Stimulated activated CD8-positive, alpha-beta memory T cell treated with anti-CD3 and anti-CD28 coated beads, Interleukin-4, amount 100 ng/mL, for 24 hours (primary cell): Measurements from ENCODE around the gene TRIOBP.

Experiments used
- DNase-seq: peaks from one replicate; pipeline ENCODE4 v3.0.0-alpha.2; 2020; ENCODE audit warnings: low read depth

TRIOBP gene

DNA sequence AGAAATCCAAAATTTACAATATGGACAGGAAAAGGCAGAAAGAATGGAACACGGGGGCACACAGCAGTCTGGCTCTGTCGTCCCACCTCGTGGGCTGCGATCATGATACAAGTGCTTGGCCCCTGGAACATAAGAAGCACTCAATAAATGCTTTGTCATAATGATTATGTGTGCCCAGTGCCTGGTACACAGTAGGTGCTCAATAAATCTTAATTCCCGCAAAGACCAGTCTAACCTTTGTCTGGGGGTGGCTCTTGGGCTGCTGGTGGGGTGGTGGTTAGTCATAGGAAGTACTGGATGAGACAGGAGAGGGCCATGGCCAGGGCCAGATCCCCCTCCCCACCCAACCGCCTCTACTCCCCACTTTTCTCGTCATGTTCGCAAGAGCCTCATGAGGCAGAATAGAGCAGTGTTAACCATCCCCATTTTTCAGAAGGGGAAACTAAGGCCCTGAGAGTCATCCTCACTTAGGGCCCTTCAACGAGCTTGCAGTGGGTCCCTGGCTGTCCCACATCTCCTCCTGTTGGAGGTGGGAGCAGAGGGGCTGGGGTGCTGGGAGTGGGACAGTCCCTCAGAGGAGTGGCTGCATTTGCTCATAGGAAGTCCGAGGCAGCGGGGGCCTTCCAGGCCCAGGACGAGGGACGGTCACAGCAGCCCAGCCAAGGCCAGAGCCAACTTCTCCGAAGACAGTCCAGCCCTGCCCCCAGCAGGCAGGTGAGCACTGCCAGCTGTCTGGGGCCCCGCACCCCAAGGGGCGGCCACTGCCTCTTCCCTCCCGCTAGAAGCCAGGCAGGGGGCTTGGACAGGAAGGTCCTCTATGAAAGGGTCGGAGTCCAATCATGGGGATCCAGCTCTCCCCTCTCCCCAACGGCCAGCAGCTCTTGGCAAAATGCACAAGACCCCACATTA lies 36.1 kb downstream of the TRIOBP start:
- no peak for DNase-seq

DNA sequence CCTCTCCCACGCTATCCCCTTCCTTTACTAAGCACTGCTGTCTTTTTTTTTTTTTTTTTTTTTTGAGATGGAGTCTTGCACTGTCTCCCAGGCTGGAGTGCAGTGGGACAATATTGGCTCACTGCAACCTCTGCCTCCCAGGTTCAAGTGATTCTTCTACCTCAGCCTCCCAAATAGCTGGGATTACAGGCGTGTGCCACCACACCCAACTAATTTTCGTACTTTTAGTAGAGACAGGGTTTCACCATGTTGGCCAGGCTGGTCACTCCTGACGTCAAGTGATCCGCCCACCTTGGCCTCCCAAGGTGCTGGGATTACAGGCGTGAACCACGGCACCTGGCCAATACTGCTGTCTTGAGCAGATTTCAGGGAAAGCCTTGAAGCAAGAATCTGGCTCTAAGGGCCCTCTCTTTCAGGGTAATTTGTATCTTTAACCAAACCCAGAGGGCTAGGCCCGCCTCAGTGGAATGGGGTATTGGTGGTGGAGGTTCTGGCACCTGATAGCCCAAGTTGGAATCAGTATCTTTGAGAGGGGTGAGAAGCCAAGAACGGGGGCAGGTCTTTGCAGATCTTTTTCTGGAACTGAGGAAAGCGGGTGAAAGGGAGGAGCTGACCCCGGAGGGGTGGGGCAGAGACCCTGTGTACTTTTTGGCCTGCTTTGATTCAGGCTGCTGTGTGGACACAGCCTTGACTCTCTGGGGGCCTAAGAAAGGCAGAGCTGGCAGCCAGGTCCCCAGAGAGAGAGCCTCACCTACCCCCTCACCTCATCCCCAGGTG lies 37.0 kb downstream of the TRIOBP start:
- DNase-seq: no peak

DNA sequence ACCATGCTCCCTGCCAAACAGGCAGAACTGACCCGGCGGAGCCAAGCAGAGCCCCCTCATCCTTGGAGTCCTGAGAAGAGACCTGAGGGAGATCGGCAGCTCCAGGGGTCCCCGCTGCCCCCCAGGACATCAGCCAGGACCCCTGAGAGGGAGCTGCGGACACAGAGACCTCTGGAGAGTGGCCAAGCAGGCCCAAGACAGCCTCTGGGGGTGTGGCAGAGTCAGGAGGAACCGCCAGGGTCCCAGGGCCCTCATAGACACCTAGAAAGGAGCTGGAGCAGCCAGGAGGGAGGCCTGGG lies 37.5 kb downstream of the TRIOBP start:
- no peak for DNase-seq

DNA sequence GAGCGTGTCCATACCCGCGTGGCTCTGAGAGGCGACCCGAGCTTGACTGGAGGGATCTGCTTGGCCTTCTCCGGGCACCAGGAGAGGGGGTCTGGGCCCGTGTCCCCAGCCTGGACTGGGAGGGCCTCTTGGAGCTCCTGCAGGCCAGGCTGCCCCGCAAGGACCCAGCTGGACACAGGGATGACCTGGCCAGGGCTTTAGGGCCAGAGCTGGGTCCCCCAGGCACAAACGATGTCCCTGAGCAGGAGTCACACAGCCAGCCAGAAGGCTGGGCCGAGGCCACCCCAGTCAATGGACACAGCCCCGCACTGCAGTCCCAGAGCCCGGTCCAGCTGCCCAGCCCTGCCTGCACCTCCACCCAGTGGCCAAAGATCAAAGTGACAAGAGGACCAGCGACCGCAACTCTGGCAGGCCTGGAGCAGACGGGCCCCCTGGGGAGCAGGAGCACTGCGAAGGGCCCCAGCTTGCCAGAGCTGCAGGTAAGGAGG lies 38.2 kb downstream of the TRIOBP start:
- DNase-seq: no peak

DNA sequence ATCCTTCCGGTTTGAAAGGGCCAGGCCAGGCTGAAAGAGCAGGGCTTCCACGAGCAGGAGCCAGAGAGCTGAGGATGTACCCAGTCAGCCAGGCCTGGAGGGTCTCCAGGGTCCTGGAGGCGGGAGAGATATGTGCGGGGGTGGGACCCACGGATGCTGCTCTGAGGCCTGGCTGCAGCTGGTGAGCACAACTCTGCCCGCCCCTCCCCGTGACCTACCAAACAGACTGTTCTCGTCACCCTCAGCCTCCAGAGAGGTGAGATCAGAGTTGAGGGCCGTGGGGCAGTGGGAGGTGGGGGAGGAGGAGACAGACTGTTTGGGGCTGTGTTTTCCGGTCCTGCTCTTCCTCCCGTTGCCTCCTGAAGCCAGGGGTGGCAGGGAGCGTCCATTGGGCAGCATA lies 42.2 kb downstream of the TRIOBP start:
- no peak for DNase-seq

DNA sequence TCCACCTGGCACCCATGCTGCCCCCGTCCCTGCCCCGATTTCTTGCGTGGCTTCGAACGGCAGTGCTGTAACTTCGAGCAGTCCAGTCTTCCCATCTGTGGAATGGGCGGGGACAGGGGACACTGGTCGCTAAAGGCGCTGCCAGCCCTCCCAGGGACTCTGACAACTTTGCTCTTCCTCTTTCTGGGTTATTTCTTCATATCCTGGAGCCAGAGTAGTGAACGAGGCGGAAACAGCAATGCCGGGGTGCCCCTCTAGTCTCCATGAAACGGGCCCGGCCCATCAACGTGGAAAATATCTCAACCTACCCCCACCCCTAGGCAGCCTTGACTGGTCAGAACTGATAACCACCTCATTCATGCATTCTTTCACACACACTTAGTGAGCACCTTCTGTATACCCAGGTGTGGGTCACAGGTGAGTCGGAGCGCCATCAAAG lies 42.8 kb downstream of the TRIOBP start:
- DNase-seq: no peak

DNA sequence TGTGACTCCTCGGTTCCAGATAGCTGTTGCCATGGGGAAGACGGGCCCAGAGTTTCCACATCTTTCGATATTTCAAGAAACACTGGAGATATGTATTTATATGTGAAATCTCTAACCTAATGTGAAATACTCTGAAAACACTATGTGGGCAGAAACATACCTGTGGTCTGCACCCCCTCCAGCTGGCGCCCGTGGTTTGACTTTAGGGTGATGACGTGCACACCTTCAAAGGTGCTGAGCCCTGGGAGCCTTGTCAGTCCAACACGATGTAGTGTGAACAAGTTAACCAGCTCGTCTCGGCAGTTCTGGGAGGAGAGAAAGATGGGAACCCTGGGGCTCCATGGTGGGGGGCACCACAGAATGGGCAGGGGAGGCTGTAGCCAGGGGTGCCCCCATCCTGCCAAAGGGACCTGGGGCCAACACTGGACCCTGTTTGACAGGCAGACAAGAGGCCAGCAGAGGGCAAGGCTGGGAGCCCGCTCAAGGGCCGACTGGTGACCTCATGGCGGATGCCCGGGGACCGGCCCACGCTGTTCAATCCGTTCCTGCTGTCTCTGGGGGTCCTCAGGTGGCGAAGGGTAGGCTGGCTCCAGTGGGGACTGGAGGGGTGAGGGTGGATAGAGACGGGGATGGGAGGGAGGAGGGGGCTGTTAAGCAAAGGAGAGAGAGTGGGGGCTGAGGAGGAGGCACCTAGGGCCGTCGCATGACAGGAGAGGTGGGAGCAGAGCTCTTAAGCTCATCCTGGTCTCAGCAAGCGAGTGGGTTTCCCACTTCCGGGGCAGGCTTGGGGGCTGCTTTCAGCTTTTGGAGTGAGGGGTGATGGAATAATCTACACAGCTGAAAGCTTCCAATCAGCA lies 43.8 kb downstream of the TRIOBP start:
- DNase-seq: no peak

DNA sequence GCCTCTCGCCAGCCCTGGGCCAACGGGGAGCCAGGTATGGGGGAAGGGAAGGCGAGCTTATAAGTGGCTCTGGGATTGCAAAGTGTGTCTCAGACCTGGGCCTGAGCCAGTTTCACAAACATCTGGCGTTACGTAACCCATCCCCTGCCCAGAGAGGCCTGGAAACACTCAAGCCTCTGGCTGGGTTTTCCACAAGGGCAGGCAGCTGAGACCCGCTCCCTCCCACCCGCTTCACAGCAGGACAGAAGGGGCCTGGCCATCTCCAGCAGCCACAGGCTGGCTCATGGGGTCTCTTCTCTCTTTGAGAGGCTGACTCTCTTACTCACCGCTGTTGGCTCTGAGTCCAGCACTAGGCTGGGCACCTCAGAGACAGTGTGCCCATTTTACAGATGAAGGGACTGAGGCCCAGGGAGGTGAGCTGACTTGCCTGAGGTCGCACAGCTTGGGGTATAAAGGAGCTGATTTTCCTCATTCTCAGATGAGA lies 44.5 kb downstream of the TRIOBP start:
- DNase-seq: no peak

DNA sequence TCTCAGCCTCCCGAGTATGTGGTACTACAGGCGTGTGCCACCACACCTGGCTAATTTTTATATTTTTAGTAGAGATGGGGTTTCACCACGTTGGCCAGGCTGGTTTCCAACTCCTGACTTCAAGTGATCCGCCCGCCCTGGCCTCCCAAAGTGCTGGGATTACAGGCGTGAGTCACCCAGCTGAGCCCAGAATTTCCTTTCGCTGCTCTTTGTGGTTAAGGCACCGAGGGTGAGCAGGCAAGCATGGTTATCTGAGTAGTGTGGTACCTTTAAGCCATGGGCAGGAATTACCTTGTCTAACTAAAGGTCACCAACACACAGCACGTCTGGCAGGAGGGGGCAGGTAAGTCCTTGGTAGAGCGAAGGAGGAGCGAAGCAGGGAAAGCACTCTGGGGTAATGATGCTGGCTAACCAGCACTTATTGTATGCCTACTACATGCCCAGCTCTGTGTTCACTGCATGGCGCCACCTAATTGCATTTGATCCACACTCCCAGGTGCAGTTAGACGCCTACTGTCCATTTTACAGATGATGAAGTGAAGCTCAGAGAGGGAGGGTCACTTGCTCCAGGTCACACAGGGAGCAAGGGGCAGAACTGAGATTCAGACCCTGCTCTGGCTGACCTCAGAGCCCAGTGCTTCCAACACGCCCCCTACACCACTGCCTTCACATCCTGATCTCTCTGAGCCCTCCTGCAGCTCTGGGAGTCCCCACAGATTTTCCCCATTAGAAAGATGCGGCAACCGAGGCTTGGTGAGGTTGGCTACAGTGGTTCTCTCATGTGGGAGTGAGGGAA lies 45.7 kb downstream of the TRIOBP start:
- DNase-seq: no peak

DNA sequence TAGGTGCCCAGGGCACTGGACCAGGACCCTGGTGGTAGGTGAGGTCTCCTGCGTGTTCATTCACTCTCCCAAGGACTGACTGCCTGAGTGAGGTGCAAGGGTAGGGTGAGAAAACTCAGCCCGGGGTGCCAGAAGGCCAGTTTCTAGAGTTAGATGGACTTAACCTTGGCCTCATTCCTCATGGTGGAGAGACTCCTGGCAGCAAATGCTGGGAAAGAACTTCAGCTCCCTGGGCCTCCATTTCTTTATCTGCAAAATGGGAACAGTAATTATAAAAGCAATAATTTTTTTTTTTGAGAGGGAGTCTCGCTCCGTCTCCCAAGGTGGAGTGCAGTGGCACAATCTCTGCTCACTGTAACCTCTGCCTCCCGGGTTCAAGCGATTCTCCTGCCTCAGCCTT lies 47.7 kb downstream of the TRIOBP start:
- no peak for DNase-seq

DNA sequence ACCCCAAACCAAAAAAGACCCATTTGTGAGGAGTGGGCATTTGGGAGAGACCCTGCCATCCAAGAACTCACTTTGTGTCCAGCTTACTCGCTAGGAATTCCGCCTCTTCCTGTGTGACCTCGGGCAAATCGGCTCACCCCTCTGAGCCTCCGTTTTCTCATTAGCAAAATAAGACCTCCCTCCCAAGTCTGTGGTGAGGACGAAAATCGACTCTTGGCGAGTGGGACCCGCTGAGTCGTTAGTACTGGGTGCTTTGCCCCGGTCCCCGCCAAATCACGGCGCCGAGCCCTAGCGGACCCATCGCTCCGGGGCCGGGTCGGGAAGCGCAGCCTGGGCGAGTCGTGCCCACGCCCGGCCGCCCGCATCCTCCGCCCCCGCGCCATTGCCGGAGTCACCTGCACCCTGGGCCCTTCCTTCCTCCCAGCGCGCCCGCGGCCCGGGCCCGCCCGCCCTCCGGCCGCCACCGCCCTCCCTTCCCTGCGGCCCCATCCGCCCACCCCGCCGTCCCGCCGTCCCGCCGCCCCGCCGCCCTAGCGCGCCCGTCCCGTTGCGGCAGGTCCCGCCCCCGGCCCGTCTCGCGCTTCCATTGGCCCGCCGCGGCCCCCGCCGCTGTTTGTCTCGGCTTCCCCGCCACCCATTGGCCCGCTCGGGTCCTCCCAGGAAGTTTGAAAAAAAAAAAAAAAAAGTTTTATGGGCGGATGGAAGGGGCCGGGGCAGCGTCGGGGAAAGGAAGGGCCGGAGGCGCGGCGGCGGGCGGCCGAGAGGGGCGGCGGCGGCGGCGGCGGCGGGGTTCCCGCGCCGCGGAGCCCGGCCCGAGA lies 48.9 kb downstream of the TRIOBP start:
- peak; percentile 83 for DNase-seq

DNA sequence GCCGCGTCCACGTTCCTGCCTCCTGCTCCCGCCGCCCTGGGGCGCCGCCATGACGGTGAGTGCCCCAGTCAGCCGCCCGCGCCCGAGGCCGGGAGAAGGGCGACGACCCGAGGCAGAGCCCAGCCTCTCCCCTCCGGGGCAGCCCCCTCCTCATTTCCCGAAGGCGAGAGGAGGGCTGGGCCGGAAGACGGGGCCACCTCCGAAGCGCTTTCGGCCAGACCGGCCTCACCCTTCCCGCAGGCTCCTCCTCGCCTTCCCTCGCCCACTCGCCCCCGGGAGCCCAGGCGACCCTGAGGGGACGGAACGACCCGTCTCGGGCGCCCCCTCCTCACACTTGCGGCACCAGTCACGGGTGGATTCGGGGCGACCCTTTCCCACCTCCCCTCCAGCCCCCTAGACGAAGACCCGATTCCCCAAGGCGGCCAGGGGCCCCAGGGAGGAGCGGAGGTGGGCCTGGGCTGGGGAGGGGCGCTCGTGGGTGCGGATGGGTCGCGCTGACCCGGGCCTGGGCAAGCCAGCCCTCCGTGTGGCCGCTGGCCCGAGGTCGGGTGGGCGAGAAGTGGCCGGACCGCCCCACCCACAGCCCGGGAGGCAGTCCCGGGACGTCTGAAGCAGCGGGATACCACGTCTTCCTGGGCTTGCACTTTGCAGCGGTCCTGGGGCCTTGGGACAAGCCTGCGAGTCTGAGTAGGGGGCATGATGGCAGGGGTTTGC lies 49.7 kb downstream of the TRIOBP start:
- peak; percentile 5 for DNase-seq

DNA sequence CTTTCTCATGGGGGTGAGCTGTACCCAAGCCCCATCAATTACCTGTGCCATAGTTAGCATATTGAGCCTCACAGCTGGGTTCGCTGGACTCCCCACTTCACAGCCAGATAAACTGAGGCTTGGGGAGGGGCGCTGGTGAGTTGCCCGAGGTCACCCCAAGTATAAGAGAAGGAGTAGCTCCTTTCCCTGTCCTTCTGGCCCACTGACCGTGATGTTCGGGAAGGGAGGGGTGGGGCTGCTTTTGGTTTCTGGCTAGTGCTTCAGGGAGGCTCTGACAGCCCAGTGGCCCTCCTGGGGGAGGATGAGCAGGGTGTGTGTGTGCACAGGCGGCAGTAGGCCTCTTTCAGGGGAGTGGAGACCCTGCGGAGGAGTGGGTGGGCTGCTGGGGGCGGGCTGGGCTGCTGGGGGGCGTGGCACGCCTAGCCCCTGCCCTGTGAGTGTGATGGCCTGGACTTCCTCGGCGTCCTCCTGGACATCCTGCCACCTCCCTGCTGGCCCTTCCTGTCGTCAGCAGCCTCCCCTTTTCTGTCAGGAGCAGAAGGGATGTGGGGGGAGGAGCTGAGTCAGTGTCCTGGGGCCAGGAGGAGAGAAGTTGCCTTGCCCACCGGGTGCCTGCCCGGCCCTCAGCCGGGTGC lies 50.3 kb downstream of the TRIOBP start:
- no peak for DNase-seq

DNA sequence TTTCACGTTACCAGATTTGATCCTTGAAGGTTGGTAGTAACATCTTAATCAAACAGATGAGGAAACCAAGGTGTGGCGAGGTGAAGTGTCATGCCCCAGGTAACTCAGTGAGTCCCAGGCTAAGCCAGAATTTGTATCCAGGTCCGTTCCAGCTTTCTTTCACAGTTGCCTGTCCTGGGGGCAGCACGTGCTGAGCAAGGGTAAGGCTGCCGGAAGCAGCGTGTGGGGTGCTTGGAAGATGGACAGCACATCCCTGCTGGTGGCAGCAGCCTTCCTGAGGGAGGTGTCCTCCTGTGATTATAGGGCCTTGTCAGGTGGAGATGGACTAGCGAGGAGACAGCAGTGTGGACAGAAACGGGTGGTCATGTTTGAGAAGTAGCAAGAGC lies 50.9 kb downstream of the TRIOBP start:
- DNase-seq: no peak

DNA sequence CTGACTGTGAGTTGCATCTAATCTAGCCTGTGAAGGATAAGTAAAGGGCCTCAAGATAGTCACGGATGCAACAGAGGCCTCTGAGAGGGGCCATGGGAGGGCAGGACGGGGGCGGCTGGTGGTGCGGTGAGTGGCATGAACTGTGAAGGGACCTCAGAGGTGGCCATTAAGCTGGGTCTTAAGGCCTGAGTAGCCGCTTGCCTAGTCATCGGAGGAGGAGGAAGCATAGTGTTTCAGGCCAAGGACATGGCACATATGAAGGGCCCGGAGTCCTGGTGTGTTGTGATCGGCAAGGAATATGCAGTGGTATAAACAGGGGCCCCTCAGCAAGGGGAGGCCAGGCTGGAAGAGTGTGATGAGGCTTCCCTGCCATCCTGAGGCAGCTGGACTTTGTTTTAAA lies 51.8 kb downstream of the TRIOBP start:
- DNase-seq: no peak

DNA sequence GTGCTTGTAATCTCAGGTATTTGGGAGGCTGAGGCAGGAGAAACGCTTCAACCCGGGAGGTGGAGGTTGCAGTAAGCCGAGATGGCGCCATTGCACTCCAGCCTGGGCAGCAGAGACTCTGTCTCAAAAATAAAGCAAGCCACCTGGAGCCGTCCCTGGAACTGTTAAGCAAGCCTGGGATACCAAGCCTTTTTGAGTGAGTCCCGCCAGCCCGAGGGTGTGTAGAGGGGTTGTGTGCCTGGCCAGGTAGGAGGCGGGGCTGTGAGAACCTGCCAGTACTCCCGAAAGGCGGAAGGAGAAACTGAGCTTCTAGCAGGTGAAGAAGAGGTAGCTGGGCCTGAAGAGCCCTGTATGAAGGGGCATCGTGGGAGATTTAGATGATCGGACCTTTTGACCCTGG lies 52.4 kb downstream of the TRIOBP start:
- no peak for DNase-seq

DNA sequence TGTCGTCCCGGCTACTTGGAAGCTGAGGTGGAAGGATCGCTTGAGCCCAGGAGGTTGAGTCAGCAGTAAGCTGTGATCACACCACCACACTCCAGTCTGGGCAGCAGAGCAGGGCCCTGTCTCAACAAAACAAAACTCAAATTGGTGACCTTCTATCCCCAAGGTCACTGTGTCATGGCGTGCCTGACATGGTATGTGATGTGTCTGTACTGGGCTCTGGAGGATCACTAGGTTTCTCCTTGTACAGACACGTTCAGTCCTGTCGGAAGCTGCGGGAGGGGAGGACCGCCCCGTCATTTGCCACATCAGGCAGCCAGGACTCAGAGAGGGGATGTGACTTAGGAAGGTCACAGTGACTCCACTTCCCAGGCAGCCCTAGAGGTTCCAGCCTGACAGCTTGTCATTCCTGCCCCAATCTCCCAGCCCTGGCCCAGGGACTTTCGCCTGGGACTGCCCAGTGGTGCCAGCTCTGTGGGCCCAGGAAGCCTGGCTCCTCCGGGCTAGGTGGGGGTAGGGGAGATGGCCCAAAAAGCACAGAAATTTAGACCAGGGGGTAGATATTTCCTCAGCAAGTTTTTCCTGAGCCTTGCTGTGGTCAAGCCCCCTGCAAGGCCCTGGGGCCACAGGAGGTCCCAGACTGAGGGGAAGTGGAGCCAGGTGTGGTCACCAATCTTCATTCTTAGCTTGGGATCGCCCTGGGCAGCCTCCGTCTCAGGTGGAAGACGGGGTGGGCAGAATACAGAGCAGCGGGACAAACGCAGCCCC lies 53.2 kb downstream of the TRIOBP start:
- no peak for DNase-seq

DNA sequence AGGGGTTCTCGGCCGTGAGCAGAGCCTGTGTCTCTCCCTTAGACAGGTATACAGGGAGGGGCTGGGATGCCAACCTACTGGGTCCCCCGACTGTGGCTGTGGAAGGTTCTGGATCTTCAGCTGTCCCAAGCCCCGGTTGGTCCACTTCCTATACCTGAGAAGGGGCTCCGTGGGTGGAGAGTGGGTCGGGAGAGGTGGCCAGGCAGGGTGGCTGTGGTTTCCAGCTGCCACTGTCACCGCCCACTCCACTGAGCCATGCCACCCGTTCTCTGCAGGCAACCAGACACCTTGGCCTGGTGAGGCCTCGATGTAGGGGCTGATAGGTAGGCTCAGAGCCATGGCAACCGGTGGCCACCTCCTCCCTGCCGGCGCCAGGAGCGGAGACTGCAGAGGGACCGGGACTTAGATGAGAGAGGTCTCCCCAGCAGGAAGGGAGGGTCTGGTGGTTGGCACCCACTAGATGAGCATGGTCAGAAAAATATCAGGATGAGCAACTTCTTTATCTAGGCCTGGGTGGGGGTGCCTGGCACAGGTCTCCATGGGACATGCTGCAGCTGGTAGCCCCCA lies 53.8 kb downstream of the TRIOBP start:
- DNase-seq: no peak
